Left ventricle myocardium superior (tissue), 1 donor: ENCODE results near the gene DPPA5. TPM values are rescaled to one million over a fixed set of nuclear protein-coding genes. Genes with fewer than 3 reads are reported as not detected.
"Not testable (repeated sequence)": the region's sequence is repeated elsewhere in the genome, so short reads cannot be mapped to it uniquely, and the experiment has no call there.

Experiments used
- ATAC-seq: fragments of 200-7000 bp; cut with Tn5 transposase; one replicate; pipeline ENCODE4 v1.9.1; 2020; ENCODE audit warnings: mild to moderate bottlenecking, moderate library complexity
- DNase-seq: peaks from one replicate; pipeline ENCODE4 v3.0.0-alpha.2; 2020
- intact Hi-C: fragments of 100-400 bp; cut with micrococcal nuclease; formaldehyde crosslinking; loops from one replicate; pipeline ENCODE4 v1.11.0; 2022
- long read RNA-seq: library from polyadenylated mRNA; unstranded; transcript quantifications from one replicate; pipeline ENCODE4 v2.0.0, GENCODE V29; 2021
- total RNA-seq: library from RNA; stranded (reverse); fragmentation: NEBNext Ultra II Directional; extraction: Animal tissue kit (Norgen Biotek cat#: 25700); gene quantifications from one replicate; pipeline ENCODE4 v1.2.1, GENCODE V29; 2021
- donor health status: DM: no; HTN: yes; CAD: no; lungs with severe emphysema.

DPPA5 gene
- not detected for total RNA-seq
- long read RNA-seq = 0 reads

- ATAC-seq (no peak), DNase-seq (no peak)
- intact Hi-C loops = no loop called here
These were observed at the start of gene DPPA5 for GRCh38 chr6:73353636-73354593. Gene DPPA5 (minus strand): TSS chr6:73354276. CDS start chr6:73354225, 51 bp downstream.

DNA sequence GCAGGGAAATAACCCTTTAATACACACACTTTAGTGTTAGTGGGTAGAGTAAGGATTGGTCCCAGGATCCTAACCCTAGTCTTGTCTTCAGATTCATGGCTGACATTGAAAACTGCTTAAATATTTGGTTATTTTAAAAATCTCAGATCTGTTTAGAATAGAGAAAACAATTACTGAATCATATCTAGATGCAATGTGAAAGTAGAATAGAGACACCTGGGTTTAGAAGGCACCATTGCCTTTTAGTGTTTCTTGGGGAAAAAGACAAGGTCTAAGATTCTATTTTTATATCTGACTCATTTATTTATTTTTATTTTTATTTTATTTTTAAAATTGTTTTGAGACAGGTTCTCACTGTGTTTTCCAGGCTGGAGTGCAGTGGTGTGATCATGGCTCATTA, 46.6 kb upstream of the DPPA5 start:
- intact Hi-C loops = no loop called here
- ATAC-seq = no peak
- DNase-seq = no peak

GRCh38 chr6:73395875-73396274, 41.8 kb upstream of the DPPA5 start:
- intact Hi-C loops = no loop called here
- ATAC-seq (no peak), DNase-seq (no peak)

DNA sequence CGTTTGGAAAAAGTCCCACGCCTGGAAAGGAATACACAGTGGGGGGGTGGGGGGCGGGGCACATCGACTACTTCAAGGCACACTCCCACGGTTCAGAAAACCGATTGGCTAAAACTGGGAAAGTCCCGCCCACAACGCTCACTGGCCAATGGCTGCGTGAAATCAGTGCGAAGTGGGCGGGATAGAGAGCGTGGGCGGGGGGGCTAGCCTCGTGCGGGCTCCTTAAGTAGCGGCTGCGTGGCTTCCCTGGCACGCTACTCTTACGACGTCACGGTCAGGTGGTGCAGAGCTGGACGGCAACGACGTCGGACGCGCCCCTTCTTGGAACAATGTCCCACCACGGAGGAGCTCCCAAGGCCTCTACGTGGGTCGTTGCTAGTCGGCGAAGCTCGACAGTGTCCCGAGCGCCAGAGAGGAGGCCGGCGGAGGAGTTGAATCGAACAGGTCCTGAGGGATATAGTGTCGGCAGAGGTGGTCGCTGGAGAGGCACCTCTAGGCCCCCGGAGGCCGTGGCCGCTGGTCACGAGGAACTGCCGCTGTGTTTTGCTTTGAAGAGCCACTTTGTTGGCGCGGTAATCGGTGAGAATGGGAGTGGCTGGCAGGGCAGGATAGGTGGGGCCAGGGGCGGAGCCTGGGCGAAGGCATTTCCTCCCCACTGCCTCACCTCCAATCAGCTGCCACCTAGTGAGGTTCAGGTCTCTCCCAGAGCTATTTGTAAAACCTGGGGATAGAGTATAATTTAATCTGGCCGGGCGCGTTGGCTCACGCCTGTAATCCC, 40.7 kb upstream of the DPPA5 start, which contains the start of gene DDX43:
DDX43 (plus strand) TSS at position 252 of the 778 bp plus-strand sequence; CDS start at position 330, 78 bp downstream.
- ATAC-seq (peak; percentile 90), DNase-seq (peak; percentile 79)

DNA sequence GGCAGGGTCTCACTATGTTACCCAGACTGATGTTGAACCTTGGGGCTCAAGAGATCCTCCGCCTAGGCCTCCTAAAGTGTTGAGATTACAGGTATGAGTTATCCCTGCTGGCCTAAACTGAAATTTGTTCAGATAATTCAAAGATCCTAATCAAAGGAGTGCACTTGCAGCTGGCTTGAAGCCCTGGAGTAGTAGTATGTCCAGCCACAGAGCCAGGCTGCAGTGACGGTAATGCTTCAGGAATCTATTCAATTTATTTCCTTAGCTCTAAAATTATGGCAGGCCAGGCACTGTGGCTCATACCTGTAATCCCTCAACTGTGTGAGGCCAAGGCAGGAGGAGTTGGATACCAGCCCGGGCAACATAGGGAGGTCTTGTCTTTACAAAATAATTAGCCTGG, 39.2 kb upstream of the DPPA5 start:
- intact Hi-C loops = no loop called here
- DNase-seq (no peak), ATAC-seq (no peak)

More for the DNA sequence above, 40.7 kb upstream of the DPPA5 start, which contains the start of gene DDX43:
- intact Hi-C loops = no loop called here

GRCh38 chr6:73392188-73392587, 38.1 kb upstream of the DPPA5 start:
- DNase-seq, ATAC-seq, intact Hi-C loops: not testable (repeated sequence)

DNA sequence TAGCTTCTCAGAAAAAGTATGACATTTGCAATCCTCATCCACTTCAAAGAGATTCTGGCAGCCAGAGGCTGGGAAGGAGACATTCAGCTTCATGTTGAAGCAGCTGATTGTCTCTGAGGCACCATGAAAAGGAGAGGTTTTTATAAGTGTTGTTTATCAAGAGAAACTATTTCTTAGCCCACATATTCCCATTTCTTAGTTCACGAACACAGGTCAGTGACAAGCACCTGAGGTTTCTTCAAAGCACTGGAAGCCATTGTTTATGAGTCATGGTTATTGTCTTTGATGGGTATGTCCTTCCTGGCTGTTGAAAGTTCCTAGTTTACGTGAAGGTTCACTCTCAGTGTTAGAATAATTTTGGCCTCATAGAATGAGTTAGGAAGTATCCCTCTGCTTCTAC, 37.6 kb upstream of the DPPA5 start:
- no peak for DNase-seq
- ATAC-seq = no peak
- intact Hi-C loops = no loop called here

- intact Hi-C loops = no loop called here
- no peak for ATAC-seq
- no peak for DNase-seq
These were observed 35.8 kb upstream of the DPPA5 start for GRCh38 chr6:73389854-73390253.

DNA sequence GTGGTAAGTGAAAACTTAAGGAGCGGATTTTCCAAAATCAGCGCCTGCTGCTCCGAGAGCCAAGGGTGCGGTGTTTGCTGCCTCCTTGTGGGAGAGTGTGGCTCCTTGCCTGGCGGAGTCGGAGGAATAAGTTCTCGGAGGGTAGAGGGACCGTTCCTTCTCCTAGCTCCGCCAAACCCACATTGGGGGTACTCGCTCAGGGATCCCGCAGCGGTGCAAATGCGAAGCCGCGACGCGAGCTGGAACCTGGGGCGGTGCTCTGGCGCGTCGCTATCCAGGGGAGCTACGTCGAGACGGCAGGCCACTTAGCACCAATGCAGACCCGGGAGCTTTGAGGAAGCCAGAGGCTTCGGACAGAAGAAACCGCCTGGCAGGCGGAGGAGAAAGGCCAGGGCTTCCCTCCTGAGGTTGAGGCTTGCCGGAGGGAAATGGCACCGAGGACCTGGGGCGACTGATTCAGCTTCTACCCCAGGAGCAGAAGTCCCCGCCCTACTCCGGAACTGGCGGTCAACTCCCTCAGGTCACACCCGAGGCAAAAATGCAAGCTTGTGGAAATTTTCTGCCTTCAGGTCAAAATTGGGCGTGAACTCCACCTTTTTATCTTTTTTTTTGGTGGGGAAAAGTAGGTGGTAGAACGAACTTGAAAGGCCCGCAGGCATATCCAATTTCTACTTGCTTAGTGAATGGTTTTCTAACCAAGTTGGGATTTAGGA, 34.9 kb upstream of the DPPA5 start:
- ATAC-seq (peak; percentile 74), DNase-seq (peak; percentile 47)
- intact Hi-C loops = no loop called here

- no peak for DNase-seq
- ATAC-seq = no peak
- intact Hi-C loops = no loop called here
These were observed 34.3 kb upstream of the DPPA5 start for GRCh38 chr6:73388433-73388799.

DNA sequence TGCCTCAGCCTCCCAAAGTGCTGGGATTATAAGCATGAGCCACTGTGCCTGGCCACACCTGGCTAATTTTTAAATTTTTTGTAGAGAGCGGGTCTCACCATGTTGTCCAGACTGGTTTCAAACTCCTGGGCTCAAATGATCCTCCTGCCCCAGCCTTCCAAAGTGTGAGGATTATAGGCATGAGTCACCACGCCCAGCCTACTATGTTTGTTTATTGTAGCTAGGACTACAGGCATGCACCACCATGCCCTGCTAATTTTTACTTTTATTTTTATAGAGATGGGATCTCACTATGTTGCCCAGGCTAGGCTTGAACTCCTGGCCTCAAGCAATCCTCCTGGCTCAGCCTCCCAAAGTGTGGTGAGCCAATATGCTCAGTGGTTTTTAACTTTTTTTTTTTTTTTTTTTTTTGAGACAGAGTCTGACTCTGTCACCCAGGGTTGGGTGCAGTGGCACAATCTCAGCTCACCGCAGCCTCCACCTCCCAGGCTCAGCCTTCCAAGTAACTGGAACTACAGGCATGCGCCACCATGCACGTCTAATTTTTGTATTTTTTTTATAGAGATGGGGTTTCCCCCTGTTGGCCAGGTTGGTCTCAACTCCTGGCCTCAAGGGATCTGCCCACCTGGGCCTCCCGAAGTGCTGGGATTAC, 28.5 kb upstream of the DPPA5 start:
- no peak for DNase-seq
- intact Hi-C loops = no loop called here

DNA sequence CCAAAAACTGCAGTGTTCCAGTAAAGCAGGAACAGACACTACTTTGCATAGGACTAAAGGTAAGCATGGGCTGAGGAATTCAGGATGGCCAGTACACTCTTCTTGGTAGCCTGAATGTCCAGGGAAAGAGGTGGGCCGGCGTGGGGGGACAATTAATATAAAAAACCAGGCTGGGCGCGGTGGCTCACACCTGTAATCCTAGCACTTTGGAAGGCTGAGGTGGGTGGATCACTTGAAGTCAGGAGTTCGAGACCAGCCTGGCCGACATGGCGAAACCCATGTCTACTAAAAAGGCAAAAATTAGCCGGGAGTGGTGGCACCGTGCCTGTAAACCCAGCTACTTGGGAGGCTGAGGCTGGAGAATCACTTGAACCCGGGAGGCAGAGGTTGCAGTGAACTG, 27.5 kb upstream of the DPPA5 start:
- ATAC-seq, intact Hi-C loops, DNase-seq: not testable (repeated sequence)

More for the DNA sequence above, 28.5 kb upstream of the DPPA5 start:
- no peak for ATAC-seq

- DNase-seq (no peak), ATAC-seq (no peak)
- intact Hi-C loops = no loop called here
These were observed 23.1 kb upstream of the DPPA5 start for GRCh38 chr6:73377225-73377624.

DNA sequence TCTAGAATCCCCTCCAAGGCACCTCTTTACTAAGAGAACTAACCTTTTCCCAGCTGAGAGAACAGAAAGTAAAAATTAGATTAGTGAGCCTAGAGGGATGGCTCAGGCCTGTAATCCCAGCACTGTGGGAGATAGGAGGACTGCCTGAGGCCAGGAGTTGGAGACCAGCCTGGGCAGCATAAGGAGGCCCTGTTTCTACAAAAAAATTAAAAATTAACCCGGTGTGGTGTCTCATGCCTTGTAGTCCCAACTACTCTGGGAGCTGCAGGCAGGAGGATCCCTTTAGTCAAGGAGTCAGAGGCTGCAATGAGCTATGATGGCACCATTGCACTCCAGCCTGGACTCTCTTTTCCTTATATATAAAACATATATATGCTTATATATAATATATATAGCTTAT, 21.1 kb upstream of the DPPA5 start:
- ATAC-seq (no peak), DNase-seq (no peak)
- intact Hi-C loops = no loop called here

- ATAC-seq = no peak
- no peak for DNase-seq
- intact Hi-C loops = no loop called here
These were observed 18.4 kb upstream of the DPPA5 start for GRCh38 chr6:73372516-73372915.

DNA sequence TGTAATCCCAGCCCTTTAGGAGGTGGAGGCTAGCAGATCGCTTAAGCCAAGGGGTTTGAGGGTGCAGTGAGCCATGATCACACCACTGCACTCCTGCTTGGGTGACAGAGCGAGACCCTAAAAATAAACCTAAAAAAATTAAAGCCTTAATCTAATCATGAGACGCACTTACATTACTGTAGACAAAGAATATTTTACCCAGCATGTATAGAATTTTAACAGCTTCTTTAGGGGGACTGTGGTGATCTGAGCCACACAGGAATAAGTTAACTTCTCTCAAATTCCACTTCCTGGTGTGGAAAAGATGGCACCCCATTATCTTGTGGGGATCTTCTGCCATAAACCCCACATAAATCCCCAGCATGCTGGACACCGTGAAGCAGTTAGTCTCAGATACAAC, 17.9 kb upstream of the DPPA5 start:
- no peak for ATAC-seq
- intact Hi-C loops = no loop called here
- DNase-seq = no peak

DNA sequence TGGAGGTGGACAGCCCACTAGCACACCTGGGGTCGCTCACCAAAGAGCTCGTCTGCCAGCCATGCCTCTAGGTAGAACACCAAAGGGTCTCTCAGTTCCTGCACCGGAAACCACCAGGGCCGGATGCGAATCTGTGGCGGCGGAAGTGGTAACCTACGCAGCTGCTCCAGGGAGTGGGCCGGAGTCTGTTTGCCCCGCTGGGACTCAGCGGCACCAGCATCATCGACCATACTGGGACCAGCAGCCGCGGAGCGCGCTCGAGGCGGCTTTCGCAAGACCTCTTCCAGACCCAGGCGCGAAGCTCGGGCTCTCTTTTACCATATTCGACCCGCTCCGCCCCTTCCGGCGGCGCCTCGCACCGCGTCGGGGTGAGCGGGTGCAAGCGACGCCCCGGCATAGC, 15.5 kb upstream of the DPPA5 start, which contains the start of gene OOEP:
OOEP (minus strand) TSS at position 335 of the 400 bp plus-strand sequence; CDS start at position 230, 105 bp downstream.
- ATAC-seq (no peak), DNase-seq (no peak)
- intact Hi-C loops = no loop called here

DNA sequence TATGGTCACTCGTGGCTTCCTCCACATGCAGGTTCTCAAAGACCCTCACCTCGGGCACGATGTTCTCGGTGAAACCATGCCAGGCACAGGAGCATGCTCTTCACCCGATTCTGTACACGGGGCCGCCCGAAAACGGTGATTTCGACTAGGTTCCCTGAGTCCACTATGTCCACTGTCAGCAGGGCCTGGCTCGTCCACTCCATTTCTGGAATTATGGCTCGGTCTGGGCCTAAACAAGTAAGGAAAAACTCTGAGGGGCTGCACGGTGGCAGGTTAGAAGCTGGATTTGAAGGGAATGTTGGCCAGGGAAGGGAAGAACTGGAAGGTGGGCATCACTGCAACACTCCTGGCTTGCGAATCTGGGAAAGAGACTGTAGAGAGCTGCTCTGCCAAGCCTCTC, 15.1 kb upstream of the DPPA5 start:
- ATAC-seq (no peak), DNase-seq (no peak)
- intact Hi-C loops = no loop called here

GRCh38 chr6:73368675-73369074, 14.6 kb upstream of the DPPA5 start:
- DNase-seq (no peak), ATAC-seq (no peak)
- intact Hi-C loops = no loop called here
